Mucosa of rectum (tissue), 2 donors: ENCODE data around the gene PIK3CA.
"Not testable (repeated sequence)": the region's sequence is repeated elsewhere in the genome, so short reads cannot be mapped to it uniquely, and the experiment has no call there.

Experiments
- H3K27ac ChIP-seq, 2 donors: one replicate each; pipeline ENCODE4 v1.7.0; 2013; ENCODE audit warnings: inconsistent platforms in 2 of 2, low read depth in 2 of 2, low read length in 2 of 2
- H3K27me3 ChIP-seq, 2 donors: one replicate each; pipeline ENCODE4 v1.7.0; 2013; ENCODE audit warnings: low read length in 2 of 2; ENCODE audit not compliant: control insufficient read depth in 2 of 2, insufficient read depth in 2 of 2
- H3K36me3 ChIP-seq, 2 donors: one replicate each; pipeline ENCODE4 v1.7.0; 2013; ENCODE audit warnings: low read length in 2 of 2; ENCODE audit not compliant: control insufficient read depth in 2 of 2, insufficient read depth in 2 of 2
- H3K4me1 ChIP-seq, 2 donors: one replicate each; pipeline ENCODE4 v1.7.0; 2013; ENCODE audit warnings: low read length in 2 of 2, mild to moderate bottlenecking in 1 of 2; ENCODE audit not compliant: control insufficient read depth in 2 of 2, insufficient read depth in 2 of 2
- H3K4me3 ChIP-seq, 2 donors: one replicate each; pipeline ENCODE4 v1.7.0; 2013; ENCODE audit warnings: low read length in 2 of 2
- H3K9ac ChIP-seq, 2 donors: one replicate each; pipeline ENCODE4 v1.7.0; 2013; ENCODE audit warnings: low read length in 2 of 2, low read depth in 1 of 2, mild to moderate bottlenecking in 1 of 2
- H3K9me3 ChIP-seq, 2 donors: one replicate each; pipeline ENCODE4 v1.7.0; 2013; ENCODE audit warnings: low read length in 2 of 2; ENCODE audit not compliant: control insufficient read depth in 2 of 2
- donor health status: healthy.
- donor health status: Normal muscosa, but diverticular disease.

Gene PIK3CA

DNA sequence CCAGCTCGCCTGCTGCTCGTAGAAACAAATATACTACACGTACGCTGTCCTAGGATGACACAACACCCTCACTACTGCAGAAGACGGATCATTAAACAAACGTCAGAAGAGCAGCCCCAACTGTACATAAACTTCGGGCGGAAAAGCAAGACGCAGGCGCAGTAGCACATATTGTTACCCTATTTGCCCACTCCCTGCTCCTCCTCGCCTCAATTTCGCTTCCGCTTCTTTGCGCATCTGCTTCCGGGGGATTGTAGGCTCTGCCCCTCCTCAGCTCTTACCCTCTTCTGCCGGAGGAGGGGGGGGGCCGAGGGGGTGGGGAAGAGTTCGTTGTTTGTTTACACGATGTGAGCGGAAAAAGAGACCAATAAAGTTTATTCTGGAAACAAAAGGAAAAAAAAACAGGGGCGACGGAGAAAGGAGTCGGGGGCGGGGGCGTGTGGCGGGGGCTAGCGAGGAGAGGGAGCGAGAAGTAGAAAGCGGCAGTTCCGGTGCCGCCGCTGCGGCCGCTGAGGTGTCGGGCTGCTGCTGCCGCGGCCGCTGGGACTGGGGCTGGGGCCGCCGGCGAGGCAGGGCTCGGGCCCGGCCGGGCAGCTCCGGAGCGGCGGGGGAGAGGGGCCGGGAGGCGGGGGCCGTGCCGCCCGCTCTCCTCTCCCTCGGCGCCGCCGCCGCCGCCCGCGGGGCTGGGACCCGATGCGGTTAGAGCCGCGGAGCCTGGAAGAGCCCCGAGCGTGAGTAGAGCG lies at the start of gene PIK3CA:
Gene PIK3CA, plus strand, starts transcription at position 485 of the 743 bp plus-strand sequence. CDS start 50,469 bp downstream, outside the sequence.
- Histone ChIP-seq H3K9me3 (no peaks in the 10 kb centered on the region), H3K9ac (peak within 1 kb of the TSS; percentile 86 to 96), H3K4me3 (peak within 1 kb of the TSS; percentile 68 to 98), H3K36me3 (no peaks in the 10 kb centered on the region), H3K4me1 (peaks cover 7 to 9% of the 10 kb centered on the region in 2 donors), H3K27me3 (peaks cover 0 to 9% of the 10 kb centered on the region in 2 donors), H3K27ac (peak within 1 kb of the TSS; percentile 96)

DNA sequence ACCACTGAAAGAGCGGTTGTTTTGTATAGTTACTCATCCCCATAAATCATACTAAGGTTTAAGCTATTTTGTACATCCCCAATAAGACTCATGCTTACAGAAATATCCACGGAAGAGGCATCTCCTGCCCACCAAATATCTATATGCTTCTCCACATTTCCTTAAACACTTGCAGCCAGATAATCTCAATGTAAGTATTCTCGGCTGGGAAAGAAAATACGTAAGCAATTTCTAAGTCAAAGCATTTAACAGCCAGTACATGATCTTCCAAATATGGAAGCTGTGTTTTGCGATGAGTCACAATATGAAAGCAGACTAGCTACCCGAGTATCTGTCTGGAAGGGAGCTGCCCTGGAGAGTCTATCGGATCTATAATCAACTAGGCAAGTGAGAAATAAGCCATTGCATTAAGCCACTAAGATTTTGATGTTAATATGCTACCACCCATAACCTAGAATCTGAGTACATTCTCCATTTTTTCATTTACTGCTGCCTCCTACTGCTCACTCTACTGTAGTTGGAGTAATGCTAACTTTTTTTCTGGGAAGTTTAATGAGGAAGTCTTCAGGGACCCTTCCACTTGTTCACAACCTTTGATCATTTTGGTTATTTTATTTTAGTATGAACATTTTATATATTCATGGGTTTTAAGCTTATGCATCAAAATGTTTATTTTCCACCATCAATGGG lies 49.6 kb upstream of the PIK3CA start:
- Histone ChIP-seq H3K4me3 (peak overlapping the region in 1 of 2 donors; percentile 37), H3K27me3 (no peaks in the 10 kb centered on the region), H3K27ac (no peak overlapping the region), H3K9ac (no peak overlapping the region), H3K9me3 (no peaks in the 10 kb centered on the region), H3K36me3 (no peaks in the 10 kb centered on the region), H3K4me1 (no peaks in the 10 kb centered on the region)

DNA sequence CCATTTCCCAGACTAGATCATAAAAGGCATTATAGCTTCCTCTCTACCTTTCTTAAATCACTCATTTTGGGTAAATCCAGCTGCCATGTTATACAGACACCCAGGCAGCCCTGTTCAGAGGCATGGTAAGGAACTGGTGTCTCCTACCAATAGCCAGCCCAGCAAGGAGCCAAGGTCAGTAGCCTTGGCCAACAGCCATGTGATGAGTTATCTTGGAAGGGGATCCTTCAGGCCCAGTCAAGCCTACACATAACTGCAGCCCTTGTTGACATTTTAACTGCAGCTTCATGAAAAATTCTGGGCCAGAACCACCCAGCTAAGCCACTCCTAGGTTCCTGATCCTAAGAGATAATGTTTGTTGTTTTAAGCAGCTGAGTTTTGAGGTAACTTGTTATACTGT lies 47.5 kb upstream of the PIK3CA start:
- Histone ChIP-seq H3K9ac (no peak overlapping the region), H3K4me3 (no peak overlapping the region), H3K27ac (no peak overlapping the region), H3K9me3 (no peaks in the 10 kb centered on the region), H3K27me3 (no peaks in the 10 kb centered on the region), H3K4me1 (no peaks in the 10 kb centered on the region), H3K36me3 (no peaks in the 10 kb centered on the region)

DNA sequence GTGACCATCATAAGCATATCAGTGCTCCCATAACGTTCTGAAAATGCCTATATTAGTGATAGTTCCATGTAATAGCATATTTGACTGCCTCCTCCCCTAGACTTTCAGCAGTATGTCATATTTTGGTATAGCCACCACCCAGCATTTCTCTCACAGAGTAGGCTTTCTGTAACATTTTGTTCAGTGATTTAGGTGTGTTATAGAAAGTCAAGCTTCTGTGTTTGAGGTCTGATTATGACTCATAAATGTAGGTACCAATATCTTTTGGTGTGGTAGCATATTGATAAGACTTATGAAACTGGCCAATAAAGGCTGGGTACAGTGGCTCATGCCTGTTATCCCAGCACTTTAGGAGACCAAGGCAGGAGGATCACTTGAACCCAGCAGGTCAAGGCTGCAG lies 42.3 kb upstream of the PIK3CA start:
- H3K4me1 ChIP-seq, result no peaks in the 10 kb centered on the region
- H3K9ac ChIP-seq, result no peak overlapping the region
- no peak overlapping the region for H3K4me3 ChIP-seq
- no peak overlapping the region for H3K27ac ChIP-seq
- H3K9me3 ChIP-seq, result no peaks in the 10 kb centered on the region
- H3K27me3 ChIP-seq, result no peaks in the 10 kb centered on the region
- H3K36me3 ChIP-seq, result no peaks in the 10 kb centered on the region

DNA sequence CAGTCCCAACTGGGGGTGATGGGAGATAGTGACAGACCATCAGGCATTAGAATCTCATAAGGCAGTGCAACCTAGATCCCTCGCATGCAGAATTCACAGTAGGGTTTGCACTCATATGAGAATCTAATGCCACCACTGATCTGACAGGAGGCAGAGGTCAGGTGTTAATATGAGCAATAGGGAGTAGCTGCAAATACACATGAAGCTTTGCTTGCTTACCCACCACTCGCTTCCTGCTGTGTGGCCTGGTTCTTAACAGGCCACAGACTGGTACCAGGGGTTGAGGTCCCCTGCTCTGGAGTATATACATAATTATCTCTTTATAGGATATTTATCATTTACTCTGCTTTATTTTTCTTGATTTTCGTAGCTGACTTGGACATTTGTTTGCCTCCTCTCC lies 40.5 kb upstream of the PIK3CA start:
- no peak overlapping the region for H3K4me3 ChIP-seq
- no peak overlapping the region for H3K27ac ChIP-seq

DNA sequence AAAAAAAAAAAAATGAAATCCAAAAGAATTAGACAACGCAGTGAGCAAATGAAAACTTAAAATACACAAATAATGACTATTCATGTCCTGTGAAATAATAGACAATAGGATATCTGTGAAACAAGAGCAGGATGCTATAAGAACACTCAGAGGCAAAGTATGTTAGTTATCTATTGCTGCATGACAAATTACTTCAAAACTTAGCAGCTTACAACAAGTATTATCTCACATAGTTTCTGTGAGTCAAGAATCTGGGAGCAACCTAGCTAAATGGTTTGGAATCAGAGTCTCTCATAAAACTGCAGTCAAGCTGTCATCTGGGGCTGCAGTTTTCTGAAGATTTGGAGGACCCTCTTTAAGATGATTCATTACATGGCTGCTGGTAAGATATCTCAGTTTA lies 40.1 kb upstream of the PIK3CA start:
- no peak overlapping the region for H3K4me3 ChIP-seq

More for the DNA sequence above, 40.5 kb upstream of the PIK3CA start:
- Histone ChIP-seq H3K9ac (no peak overlapping the region), H3K4me1 (no peaks in the 10 kb centered on the region), H3K36me3 (no peaks in the 10 kb centered on the region), H3K9me3 (no peaks in the 10 kb centered on the region), H3K27me3 (no peaks in the 10 kb centered on the region)

DNA sequence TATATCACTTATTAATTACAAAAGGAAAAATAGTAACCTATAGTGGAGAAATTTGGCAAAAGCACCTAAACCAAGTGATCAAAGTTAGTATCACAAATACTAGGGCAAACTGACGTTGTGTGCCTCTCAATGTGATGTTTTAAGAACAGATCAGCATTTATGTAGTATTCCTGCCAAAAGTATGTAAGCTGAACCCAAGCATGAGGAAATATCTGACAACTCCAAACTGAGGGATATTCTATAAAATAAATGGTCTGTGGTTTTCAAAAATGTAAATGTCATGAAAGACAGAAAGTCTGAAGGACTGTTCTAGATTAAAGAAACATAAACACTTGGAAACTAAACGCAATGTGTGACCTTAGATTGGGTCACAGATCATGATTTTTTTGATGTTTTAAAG lies 34.3 kb upstream of the PIK3CA start:
- Histone ChIP-seq H3K9ac (no peak overlapping the region), H3K4me1 (no peaks in the 10 kb centered on the region), H3K36me3 (no peaks in the 10 kb centered on the region), H3K4me3 (no peak overlapping the region), H3K27me3 (peaks cover 0 to 3% of the 10 kb centered on the region in 2 donors), H3K9me3 (no peaks in the 10 kb centered on the region), H3K27ac (no peak overlapping the region)

More for the DNA sequence above, 40.1 kb upstream of the PIK3CA start:
- H3K9ac ChIP-seq, result no peak overlapping the region
- no peak overlapping the region for H3K27ac ChIP-seq
- no peaks in the 10 kb centered on the region for H3K4me1 ChIP-seq
- H3K27me3 ChIP-seq, result peaks cover 0 to 3% of the 10 kb centered on the region in 2 donors
- H3K9me3 ChIP-seq, result no peaks in the 10 kb centered on the region
- no peaks in the 10 kb centered on the region for H3K36me3 ChIP-seq

DNA sequence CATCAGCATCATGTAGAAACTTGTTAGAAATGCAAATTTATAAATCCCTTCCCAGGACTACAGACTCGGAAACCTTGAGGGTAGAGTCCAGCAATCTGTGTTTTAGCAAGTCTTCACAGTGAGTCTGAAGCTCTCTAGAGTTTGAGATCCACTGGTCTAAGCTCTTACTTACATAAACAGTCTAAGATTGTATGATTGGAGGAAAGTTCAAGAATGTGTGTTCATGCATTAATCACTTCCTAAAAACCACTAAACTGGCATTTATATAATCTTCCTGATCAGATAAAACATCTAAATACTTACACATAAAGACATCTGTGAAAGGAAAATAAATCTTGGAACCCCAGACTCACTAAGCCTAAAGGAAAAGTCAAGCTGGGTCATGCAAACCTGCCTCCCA lies 32.7 kb upstream of the PIK3CA start:
- not testable (repeated sequence) for H3K4me3 ChIP-seq, H3K9me3 ChIP-seq, H3K9ac ChIP-seq, H3K27me3 ChIP-seq, H3K4me1 ChIP-seq, H3K27ac ChIP-seq, H3K36me3 ChIP-seq

DNA sequence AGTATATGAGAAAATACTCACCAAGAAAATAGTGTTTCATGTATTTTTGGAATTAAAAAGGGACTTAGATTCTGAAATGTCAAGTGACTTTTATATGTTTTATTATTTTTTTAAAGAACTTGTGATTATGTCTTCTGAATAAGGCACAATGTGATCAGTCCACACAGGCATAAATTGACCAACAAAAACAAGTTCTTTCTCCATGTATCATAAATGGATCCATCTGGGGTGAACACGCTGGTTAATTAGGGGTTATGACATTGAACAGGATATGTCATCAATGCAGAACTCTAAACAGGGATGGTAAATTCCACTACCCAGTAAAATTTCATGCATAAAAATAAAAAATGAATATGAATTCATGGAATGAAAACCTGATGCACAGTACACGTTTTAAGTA lies 31.3 kb upstream of the PIK3CA start:
- no peak overlapping the region for H3K27ac ChIP-seq
- no peak overlapping the region for H3K4me3 ChIP-seq
- no peaks in the 10 kb centered on the region for H3K36me3 ChIP-seq
- no peaks in the 10 kb centered on the region for H3K4me1 ChIP-seq
- H3K9ac ChIP-seq, result no peak overlapping the region
- H3K27me3 ChIP-seq, result peaks cover 0 to 3% of the 10 kb centered on the region in 2 donors
- no peaks in the 10 kb centered on the region for H3K9me3 ChIP-seq

DNA sequence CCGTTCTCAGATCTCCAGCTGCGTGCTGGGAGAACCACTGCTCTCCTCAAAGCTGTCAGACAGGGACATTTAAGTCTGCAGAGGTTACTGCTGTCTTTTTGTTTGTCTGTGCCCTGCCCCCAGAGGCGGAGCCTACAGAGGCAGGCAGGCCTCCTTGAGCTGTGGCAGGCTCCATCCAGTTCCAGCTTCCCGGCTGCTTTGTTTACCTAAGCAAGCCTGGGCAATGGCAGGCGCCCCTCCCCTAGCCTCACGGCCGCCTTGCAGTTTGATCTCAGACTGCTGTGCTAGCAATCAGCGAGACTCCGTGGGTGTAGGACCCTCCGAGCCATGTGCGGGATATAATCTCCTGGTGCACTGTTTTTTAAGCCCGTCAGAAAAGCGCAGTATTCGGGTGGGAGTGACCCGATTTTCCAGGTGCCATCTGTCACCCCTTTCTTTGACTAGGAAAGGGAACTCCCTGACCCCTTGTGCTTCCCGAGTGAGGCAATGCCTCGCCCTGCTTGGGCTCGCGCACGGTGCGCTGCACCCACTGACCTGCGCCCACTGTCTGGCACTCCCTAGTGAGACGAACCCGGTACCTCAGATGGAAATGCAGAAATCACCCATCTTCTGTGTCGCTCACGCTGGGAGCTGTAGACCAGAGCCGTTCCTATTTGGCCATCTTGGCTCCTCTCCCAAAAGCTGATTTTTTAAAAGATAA lies 15.8 kb upstream of the PIK3CA start:
- not testable (repeated sequence) for H3K4me1 ChIP-seq, H3K9ac ChIP-seq, H3K36me3 ChIP-seq, H3K27ac ChIP-seq, H3K9me3 ChIP-seq, H3K4me3 ChIP-seq, H3K27me3 ChIP-seq
